RCC 7860 (cell line): ENCODE data around the gene H6PD.

Source experiments
- DNase-seq: peaks from one replicate; pipeline ENCODE4 v3.0.0-alpha.2; 2015; ENCODE audit warnings: low spot score
- FAIRE-seq: peaks from 2 replicates; lab custom pipeline; 2012; peaks lifted over from hg19 to GRCh38; lab: Jason Lieb, UNC

H6PD gene

DNA sequence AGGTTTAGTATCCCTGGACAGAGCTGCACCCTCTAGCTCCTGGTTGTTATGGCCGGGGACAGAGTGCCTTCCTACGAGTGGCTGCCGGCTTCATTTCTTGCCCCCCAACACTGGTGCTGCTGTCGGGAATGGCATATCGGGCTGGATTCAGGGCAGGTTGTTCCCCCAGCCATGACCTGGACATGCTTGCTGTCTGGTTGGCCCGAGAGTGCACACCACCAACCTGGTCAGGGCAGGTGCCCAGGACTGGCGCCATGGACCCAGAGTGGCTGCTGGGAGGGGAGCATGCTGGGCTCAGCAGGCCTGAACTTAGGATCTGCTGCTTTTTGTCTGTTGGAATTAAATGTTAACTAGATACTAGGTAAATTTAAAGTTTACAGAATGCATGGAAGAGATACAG, 21.8 kb downstream of the H6PD start:
- DNase-seq (no peak), FAIRE-seq (no peak)

DNA sequence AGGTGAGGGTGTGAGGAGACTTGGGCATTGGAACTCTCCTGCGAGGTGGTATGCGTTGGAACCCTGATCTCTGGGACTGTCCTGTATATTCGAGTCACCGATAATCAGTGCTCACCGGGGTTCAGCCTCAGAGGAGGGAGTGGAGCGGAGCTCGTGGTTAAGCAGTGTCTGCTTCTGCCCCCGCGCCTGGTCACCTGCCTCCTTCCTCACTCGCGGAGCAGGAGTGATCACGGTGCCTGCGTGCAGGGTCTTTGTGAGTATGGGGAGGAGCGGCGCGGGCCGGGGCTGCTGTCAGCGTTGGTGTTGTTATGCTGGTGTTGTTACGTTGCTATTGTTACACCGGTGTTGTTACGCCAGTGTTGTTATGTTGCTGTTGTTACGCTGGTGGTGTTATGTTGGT, 23.3 kb downstream of the H6PD start:
- no peak for FAIRE-seq

DNA sequence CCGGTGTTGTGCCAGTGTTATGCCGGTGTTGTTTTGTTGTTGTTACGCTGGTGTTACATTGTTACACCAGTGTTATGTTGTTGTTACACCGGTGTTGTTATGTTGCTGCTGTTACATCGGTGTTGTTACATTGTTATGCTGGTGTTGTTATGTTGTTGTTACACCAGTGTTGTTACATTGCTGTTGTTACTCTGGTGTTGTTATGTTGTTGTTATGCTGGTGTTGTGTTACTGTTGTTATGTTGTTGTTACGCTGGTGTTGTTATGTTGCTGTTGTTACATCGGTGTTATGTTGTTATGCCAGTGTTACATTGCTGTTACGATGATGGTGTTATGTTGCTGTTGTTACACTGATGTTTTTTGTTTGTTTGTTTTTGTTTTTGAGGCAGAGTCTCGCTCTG, 24.1 kb downstream of the H6PD start:
- FAIRE-seq (no peak), DNase-seq (no peak)

More for the DNA sequence above, 23.3 kb downstream of the H6PD start:
- no peak for DNase-seq

DNA sequence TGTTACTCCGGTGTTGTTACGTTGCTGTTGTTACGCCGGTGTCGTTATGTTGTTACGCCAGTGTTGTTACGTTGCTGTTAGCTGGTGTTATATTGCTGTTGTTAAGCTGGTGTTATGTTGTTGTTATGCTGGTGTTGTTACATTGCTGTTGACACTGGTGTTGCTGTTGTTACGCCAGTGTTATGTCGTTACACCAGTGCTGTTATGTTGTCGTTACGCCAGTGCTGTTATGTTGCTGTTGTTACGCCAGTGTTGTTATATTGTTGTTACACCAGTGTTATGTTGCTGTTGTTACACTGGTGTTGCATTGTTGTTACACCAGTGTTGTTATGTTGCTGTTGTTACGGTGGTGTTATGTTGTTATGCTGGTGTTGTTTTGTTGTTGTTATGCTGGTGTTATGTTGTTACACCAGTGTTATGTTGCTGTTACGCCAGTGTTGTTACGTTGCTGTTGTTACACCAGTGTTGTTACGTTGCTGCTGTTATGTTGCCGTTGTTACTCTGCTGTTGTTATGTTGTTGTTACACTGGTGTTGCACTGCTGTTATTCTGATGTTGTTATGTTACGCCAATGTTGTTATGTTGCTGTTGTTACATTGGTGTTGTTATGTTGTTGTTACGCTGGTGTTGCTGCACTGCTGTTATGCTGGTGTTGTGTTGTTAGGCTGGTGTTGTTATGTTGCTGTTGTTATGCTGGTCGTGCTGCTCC, 25.6 kb downstream of the H6PD start:
- no peak for FAIRE-seq
- no peak for DNase-seq

DNA sequence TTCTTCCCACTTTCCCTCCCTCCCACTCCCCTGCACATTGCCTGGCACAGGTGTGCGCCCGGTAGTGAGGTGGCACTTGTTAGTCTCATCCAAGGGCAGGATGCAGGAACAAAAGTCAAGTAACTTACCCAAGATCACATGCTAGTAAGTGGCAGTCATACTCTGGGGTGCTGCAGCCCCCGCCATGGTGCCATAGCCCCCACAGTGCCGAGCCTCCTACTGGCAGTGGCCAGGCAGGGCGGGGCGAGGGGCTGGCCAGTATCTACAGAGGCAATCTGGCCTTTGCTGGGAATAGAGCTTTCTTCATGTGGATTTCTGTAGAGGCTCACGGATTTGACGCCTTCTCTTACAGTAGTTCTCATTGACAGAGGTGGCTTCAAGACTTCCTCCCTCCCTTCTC, 26.9 kb downstream of the H6PD start:
- DNase-seq = no peak
- FAIRE-seq = no peak

DNA sequence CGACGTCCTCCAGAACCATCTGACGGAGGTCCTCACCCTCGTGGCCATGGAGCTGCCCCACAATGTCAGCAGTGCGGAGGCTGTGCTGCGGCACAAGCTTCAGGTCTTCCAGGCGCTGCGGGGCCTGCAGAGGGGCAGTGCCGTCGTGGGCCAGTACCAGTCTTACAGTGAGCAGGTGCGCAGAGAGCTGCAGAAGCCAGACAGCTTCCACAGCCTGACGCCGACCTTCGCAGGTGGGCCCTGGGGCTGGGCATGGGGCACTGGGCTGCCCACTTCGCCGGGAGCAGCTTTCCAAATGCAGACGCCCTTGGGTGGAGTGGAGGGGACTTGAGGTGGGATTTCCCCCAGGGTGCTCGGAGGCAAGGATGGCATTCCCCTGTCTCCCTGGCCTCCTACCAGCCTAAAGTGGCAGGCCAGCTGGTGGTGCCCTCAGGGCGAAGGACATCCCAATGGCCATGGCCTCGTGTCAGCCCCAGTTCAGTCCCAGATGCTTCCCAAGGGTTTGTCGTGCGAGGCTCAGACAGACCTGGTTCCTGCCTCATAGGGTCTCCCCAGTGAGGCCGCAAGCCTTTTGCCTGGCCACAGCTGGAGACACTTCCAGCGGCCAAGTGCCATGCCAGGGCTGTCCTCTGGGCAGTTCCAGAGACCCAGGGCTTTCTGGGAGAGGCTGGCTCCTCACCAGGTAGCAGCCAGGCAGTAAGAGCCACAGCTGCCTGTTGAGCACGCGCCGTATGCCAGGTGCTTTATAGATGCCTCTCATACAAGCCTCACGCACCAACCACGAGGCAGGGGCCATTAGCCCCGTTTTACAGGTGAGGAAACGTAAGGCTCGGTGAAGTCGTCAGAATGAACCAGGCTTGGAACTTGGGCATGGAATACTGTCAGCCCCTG, 27.8 kb downstream of the H6PD start:
- FAIRE-seq = no peak
- DNase-seq = no peak

DNA sequence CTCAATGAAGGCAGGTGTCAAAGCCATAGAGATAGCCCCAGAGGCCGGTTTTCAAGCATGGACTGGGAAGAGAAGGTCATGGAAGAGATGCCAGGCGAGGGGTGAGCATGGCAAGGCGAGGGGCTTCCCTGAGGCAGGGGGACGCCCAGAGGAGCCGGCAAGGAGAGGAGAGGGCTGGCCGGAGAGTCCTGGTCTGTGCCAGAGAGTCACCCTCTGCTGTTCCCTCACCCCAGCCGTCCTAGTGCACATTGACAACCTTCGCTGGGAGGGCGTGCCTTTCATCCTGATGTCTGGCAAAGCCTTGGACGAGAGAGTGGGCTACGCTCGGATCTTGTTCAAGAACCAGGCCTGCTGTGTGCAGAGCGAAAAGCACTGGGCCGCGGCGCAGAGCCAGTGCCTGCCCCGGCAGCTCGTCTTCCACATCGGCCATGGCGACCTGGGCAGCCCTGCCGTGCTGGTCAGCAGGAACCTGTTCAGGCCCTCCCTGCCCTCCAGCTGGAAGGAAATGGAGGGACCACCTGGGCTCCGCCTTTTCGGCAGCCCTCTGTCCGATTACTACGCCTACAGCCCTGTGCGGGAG, 28.8 kb downstream of the H6PD start:
- DNase-seq = no peak
- no peak for FAIRE-seq

DNA sequence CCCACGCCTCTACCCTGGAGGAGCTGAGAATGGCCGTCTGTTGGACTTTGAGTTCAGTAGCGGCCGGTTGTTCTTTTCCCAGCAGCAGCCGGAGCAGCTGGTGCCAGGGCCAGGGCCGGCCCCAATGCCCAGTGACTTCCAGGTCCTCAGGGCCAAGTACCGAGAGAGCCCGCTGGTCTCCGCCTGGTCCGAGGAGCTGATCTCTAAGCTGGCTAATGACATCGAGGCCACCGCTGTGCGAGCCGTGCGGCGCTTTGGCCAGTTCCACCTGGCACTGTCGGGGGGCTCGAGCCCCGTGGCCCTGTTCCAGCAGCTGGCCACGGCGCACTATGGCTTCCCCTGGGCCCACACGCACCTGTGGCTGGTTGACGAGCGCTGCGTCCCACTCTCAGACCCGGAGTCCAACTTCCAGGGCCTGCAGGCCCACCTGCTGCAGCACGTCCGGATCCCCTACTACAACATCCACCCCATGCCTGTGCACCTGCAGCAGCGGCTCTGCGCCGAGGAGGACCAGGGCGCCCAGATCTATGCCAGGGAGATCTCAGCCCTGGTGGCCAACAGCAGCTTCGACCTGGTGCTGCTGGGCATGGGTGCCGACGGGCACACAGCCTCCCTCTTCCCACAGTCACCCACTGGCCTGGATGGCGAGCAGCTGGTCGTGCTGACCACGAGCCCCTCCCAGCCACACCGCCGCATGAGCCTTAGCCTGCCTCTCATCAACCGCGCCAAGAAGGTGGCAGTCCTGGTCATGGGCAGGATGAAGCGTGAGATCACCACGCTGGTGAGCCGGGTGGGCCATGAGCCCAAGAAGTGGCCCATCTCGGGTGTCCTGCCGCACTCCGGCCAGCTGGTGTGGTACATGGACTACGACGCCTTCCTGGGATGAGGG, 29.7 kb downstream of the H6PD start:
- FAIRE-seq = no peak

DNA sequence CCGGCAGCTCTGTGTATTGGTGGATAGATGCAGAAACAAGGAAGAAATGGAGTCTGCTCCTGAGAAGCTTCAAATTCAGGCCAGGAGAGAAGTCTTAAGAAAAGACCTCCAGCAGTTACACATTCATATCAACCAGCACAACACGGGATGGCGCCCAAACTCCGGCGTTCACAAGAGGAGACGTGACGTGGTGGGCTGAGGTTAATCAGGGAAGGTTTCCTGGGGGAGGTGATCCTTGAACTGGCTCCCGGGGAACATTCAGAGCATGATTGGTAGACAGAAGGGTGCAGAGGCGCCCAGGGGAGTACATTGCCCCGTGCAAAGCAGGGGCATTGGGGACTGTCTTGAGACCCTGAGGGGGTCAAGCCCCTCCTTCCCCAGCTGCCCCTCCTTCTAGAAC, 30.5 kb downstream of the H6PD start:
- DNase-seq (no peak), FAIRE-seq (no peak)

More for the DNA sequence above, 29.7 kb downstream of the H6PD start:
- no peak for DNase-seq

DNA sequence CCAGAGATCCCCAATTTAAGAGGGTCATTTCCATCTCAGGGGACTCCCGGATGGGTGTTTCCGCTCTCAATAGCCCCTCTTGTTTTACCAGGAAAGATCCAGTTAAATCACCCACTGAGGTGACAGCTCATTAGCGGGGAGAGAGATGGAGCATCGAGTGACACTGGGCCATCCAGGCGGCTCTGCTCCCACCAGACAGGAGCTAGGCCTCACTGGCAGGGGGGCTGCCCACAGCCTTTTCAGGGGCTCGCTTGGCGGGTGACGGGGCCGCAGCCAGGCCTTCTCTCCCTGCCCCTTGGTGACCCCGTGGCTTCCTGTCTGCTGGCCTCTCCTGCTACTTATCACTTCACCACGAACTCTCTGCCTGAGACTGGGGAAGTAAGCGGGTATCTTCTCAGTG, 31.4 kb downstream of the H6PD start:
- FAIRE-seq (no peak), DNase-seq (no peak)

DNA sequence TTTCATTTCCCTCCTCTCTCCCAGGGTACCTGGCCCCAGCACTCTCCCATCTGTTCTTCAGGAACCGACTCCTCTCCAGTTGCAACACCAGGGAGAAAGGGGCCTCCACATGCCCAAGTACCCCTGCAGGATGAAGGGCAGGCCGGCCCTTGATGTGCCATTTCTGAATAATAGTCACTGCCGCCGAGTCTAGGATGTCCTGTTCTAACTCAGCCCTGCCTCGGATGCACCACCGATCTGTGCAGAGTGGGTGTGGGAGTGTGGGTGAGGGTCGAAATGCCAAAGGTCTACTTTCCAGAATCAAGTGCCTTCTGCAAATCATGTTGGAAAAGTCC, 32.7 kb downstream of the H6PD start:
- FAIRE-seq = no peak
- no peak for DNase-seq

DNA sequence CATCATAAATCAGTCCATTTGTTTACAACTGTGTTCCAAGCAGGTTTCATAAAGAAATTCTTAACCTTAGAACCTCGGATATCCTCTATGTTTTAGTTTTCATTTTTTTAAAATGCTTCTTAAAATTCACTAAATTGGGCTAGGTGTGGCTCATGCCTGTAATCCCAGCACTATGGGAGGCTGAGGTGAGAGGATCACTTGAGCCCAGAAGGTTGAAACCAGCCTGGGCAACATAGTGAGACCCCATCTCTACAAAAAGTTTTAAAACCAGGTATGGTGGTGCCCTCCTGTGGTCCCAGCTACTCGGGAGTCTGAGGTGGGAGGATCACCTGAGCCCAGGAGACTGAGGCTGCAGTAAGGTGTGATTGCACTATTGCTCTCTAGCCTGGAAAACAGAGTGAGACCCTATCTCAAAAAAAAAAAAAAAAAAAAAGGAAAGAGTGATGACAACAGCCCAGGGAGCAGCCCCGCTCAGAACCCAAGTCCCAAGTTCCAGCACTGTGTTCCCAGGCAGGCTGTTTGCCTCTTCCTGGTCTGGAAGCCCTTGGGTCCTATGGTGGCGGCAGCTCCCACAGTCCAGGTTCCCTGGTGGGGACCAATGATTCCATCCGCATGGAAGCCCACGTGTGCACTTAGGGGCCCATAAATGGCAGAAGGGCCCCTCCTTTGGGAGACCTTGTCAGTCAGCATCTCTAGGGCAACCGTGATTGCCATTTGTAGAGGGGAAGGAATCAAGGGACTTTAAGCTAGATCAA, 33.4 kb downstream of the H6PD start:
- DNase-seq (no peak), FAIRE-seq (no peak)

DNA sequence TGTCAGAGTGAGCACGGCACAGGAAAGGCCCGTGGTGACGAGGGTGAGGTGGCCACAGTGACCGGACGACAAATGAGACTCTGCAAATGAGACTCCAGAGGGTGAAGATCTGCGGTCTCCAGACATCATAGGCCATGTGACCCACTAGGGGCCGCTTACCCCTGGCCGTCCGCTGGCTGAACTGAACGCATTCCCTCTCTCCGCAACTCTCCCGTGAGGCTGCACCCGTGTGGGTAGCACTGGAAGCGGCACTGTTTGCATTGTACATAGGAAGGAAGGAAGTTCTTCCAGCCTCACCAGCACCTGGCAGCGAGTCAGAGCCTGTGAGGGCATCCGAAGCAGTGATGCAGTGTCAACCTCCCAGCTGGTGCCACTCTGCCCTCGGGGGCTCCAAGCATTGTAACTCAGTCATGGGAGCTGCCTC, 34.5 kb downstream of the H6PD start:
- no peak for FAIRE-seq
- no peak for DNase-seq

DNA sequence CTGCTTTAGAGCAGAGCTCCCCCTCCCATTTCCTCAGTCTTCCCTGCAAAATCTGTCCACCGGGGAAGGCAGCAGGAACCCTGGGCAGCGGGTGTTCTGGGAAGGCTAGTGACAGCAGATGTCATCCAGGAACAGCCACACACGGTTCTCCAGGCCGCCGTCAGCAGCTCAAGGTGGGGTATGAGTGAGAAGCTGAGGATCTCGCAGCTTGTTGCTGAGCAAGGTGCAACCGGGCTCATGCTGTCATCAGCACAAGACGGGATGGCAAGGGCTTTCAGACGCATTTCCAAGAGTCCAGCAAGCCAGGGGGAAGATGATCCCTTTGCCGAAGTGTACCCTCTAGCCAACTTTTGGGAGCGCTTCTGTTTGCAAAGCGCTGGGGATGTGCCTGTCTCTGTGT, 35.1 kb downstream of the H6PD start:
- no peak for FAIRE-seq
- no peak for DNase-seq

DNA sequence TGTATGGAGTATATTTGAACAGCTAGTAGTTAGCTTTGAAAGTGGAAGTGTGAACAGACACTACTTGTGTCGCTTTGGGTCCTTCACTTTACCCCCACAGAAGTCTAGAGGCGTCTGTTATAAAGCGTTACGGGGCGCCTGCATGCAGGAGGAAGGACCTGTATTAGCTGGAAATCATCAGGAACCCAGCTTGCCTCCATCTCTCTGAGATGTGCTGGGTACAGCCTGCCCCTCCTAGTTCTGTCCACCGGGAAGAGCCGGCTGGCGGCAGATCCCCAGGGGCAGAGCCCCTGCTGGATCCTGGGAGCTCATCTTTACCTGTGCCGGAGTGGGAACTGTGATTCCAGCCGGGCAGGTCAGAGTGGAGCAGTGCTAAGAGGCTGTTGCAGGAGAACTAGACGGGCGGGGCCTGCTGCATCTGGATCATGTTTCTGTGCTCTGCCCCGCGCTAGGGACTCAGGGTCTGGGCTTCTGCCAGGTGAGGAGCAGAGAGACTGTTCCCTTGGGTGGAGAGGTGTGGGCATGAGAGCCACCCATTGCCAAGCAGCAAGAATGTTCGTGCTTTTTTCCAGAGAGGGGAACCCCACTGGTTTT, 35.8 kb downstream of the H6PD start:
- no peak for DNase-seq
- no peak for FAIRE-seq

DNA sequence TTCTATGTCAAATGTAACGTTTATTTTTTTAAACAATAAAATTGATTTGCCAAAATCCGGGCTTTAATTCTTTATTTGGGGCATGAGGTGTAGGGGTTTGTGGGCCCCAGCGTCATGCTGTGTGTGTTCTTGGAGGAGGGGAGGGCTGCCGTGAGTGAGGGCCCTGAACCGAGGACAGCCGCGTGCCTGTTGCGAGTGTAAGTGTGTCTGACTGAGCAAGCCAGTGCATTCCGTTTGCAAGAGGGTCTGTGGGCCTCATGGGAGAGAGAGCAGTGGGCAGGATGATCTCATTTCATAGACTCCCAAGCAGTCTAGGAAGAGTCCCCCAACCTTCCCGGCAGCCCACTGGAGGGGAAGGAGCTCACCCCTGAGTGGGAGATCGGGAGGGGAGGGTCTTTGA, 36.7 kb downstream of the H6PD start:
- no peak for FAIRE-seq

DNA sequence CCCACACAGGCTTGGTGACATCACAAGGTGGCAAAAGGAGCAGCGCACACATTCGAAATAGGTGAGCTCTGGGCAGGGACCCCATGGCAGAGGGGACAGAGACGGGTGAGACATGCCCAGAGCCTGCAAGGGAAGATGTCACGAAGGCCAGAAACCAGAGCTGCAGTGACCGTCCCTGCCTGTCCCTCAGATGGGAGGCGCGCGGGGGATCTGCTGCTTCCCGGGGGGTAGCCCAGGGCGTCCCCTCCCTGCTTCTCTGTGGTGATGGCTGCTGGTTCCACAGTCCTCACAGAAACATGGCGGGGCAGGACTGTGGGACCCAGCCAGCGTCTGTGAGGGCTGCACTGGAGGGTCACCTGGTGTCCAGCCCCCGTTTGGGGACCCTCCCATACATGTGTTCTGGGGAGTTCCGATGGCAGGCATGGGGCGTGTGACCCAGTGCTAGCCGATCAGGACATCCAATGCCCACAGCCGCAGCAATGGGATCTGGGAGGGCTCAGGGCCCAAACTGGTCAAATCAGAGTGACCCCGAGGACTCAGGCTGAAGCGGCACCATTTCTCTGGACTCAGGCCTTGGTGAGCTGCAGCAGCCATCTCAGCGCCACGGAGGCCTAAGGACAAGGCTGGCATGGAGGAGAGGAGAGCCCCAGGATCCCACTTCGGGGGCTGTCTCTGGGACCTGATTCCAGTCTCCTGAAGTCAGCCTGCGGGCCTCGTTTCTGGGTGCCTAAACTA, 37.5 kb downstream of the H6PD start:
- FAIRE-seq (no peak), DNase-seq (no peak)

More for the DNA sequence above, 36.7 kb downstream of the H6PD start:
- no peak for DNase-seq

DNA sequence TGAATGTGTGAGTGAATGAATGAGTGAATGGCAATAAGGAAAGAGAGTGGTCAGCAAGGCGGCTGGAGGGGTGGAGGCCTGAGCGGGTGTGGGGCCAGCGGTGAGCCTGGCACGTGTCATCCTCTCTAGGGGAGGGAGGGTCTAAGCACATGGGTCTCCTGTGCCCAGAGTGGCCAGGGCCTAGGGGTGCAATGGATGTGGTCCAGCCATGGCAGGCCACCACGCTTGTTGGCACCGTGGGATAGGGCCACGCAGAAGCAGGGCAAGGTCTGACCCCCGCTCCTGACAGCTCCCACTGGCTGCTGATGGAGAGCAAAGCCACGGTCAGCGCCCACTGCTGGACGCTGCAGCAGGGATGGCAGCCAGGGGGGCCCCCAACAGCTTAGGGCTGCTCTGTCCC, 38.6 kb downstream of the H6PD start:
- no peak for FAIRE-seq

DNA sequence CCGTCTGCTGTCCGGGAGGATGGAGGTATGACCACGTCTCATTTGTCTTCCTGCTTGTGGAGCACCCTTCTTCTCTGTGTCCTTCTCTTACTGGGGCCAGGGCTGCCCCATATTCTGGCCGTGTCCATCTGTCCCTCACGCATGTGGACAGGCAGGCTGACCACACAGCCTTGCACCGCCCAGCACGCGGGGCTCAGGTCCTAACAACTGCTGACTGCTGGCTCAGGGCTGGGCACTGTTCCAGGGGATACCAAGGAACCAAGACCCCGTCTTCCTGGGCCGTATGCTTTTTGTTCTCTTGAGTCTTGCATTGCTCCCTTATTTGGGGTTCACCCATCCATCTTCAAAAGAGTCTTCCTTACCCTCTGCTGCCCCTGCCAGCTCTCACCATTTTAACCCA, 40.6 kb downstream of the H6PD start:
- DNase-seq (no peak), FAIRE-seq (no peak)

More for the DNA sequence above, 38.6 kb downstream of the H6PD start:
- DNase-seq = no peak
